SH-SY5Y (cell line): ENCODE measurements around the gene HSD17B13.

Experiments
- GATA2 ChIP-seq: IDR thresholded peaks from 2 replicates; pipeline ENCODE4 v1.6.1; 2011; ENCODE audit warnings: mild to moderate bottlenecking, low read depth, low read length
- GATA3 ChIP-seq: IDR thresholded peaks from 2 replicates; pipeline ENCODE4 v1.6.1; 2011; ENCODE audit warnings: low read depth, mild to moderate bottlenecking, low read length, moderate library complexity

DNA sequence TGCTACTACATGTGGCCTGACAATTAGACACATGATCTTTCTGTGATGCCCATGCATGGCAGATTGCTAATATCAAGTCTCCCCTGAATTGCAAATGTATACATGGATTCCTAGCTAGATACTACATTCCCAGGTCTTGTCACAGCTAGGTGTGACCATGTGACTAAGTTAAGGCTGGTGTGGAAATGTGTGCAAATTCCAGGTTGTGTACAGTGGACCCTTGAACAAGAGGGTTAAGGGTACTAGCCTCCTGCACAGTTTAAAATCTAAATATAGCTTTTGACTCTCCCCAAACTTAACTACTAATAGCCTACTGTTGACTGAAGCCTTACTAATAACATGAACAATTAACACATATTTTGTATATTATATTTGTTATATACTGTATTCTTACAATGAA lies 48.4 kb downstream of the HSD17B13 start:
- no peak for TF ChIP-seq GATA3
- TF ChIP-seq GATA2: no peak
